H1 (cell line): ENCODE data around the gene MCFD2. TPM values are rescaled to one million over a fixed set of nuclear protein-coding genes. Genes with fewer than 3 reads are reported as not detected.

ENCODE experiments used
- CBX5 ChIP-seq: fragments of 300-800, 300-1000 bp; sonication (generic); IDR thresholded peaks from 2 replicates; pipeline ENCODE4 v1.7.1; 2016; ENCODE audit warnings: antibody characterized with exemption, low read length, low read depth
- HDAC6 ChIP-seq: IDR thresholded peaks from one replicate; pipeline ENCODE4 v1.7.1; 2012; ENCODE audit warnings: low read depth, mild to moderate bottlenecking, inconsistent platforms, low read length, moderate library complexity
- TEAD4 ChIP-seq: IDR thresholded peaks from 2 replicates; pipeline ENCODE4 v1.6.1; 2012; ENCODE audit warnings: low read depth, low read length, inconsistent platforms, mixed read lengths
- polyA plus RNA-seq, 7 experiments: library from polyadenylated mRNA; depleted of rRNA in 3 of 7; stranded (reverse) in 5 of 7; unstranded in 2 of 7; fragments of >200 nt in 5 of 7; fragments of 200-250 nt in 2 of 7; gene quantifications; 1 replicate in 5 of 7; 2 replicates in 1 of 7; 4 replicates in 1 of 7; pipeline versions ENCODE4 v1.2.1 to v1.2.3, GENCODE V29; 2011 to 2013; ENCODE audit warnings: missing spikeins in 2 of 7, mixed read lengths in 2 of 7
- total RNA-seq: library from RNA; stranded (reverse); fragmentation: NEBNext Ultra II Directional; extraction: Animal tissue kit (Norgen Biotek cat#: 25700); gene quantifications from 2 replicates; pipeline ENCODE4 v1.2.1, GENCODE V29; 2021

The MCFD2 gene
- total and polyA plus RNA-seq, 2 of the 8 experiments (the other 6 are each of a cell fraction or from before 2014, with no cell fraction given) = 35.2 to 76.2 TPM

DNA sequence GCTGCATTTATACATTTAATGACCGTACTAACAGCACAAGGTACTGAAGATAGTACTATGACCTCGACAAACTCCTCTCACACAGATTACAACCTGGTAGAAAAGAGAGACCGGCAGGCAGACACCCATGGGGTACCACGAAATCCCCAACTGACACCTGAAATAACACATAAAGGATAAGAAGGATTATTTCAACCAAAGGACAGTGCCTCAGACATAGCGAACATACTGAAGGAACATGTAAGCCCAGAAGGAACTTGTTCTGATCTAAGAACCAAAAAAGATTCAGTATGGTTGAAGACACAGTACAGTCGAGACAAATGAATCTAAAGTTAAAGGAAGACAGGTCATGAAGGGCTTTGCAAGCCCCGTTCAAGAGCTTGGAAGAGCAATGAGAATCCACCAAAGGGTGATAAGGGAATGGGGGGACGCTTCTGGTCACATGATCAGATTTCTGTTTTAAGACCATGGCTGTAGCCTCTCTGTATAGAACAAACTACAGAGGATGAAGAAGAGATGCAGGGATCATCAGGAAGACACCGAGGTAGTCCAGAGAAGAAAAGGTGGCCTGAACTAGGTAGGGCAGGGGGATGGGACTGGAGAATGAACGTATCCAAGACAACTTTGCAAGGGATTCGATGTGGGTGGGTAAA is 902 bp downstream of the MCFD2 start (continued):
- no peak for TF ChIP-seq HDAC6
- no peak for TF ChIP-seq TEAD4
- no peak for TF ChIP-seq CBX5
